HG03460 (cell line): ENCODE results near the gene RNF220.
"Not testable (repeated sequence)": the region's sequence is repeated elsewhere in the genome, so short reads cannot be mapped to it uniquely, and the experiment has no call there.

Experiments
- ATAC-seq: cut with Tn5 transposase; IDR thresholded peaks from one replicate; pipeline ENCODE4 v1.9.1; 2021; ENCODE audit not compliant: unreplicated experiment

RNF220 gene

GRCh38 chr1:44544960-44545359, 139.9 kb downstream of the RNF220 start:
- no peak for ATAC-seq

- ATAC-seq: no peak
Observed at GRCh38 chr1:44545961-44546360, 140.9 kb downstream of the RNF220 start.

- ATAC-seq: no peak
Observed at GRCh38 chr1:44546403-44547053, 141.5 kb downstream of the RNF220 start.

- ATAC-seq: no peak
Observed at GRCh38 chr1:44547361-44547760, 142.3 kb downstream of the RNF220 start.

GRCh38 chr1:44547837-44548236, 142.8 kb downstream of the RNF220 start:
- ATAC-seq: no peak

- ATAC-seq: no peak
Observed at GRCh38 chr1:44549510-44549909, 144.5 kb downstream of the RNF220 start.

- ATAC-seq: no peak
Observed at GRCh38 chr1:44553127-44553758, 148.2 kb downstream of the RNF220 start.

GRCh38 chr1:44553771-44554170, 148.7 kb downstream of the RNF220 start:
- ATAC-seq: no peak

- ATAC-seq: no peak
Observed at GRCh38 chr1:44554706-44555105, 149.7 kb downstream of the RNF220 start.

GRCh38 chr1:44557778-44558177, 152.7 kb downstream of the RNF220 start:
- no peak for ATAC-seq

GRCh38 chr1:44558883-44559282, 153.8 kb downstream of the RNF220 start:
- ATAC-seq: no peak

- no peak for ATAC-seq
Observed at GRCh38 chr1:44559330-44559729, 154.3 kb downstream of the RNF220 start.

GRCh38 chr1:44559913-44560312, 154.9 kb downstream of the RNF220 start:
- ATAC-seq: no peak

- ATAC-seq: not testable (repeated sequence)
Observed at GRCh38 chr1:44560696-44561095, 155.6 kb downstream of the RNF220 start.

- ATAC-seq: no peak
Observed at GRCh38 chr1:44565259-44565750, 160.2 kb downstream of the RNF220 start.

- no peak for ATAC-seq
Observed at GRCh38 chr1:44565833-44566232, 160.8 kb downstream of the RNF220 start.

GRCh38 chr1:44566281-44567046, 161.4 kb downstream of the RNF220 start:
- no peak for ATAC-seq

GRCh38 chr1:44568128-44568900, 163.3 kb downstream of the RNF220 start:
- no peak for ATAC-seq

- ATAC-seq: no peak
Observed at GRCh38 chr1:44569491-44569890, 164.4 kb downstream of the RNF220 start.

- ATAC-seq: no peak
Observed at GRCh38 chr1:44571712-44572571, 166.9 kb downstream of the RNF220 start.
